ENCODE data around the gene DENND6B.
A peak's percentile ranks its signal among the peaks of the same experiment; 100 is the strongest.
"Not testable (repeated sequence)": the region's sequence is repeated elsewhere in the genome, so short reads cannot be mapped to it uniquely, and the experiment has no call there.

Gene DENND6B
- total RNA-seq: 2.2 to 7.5 reads per million in 2 donors

DNA sequence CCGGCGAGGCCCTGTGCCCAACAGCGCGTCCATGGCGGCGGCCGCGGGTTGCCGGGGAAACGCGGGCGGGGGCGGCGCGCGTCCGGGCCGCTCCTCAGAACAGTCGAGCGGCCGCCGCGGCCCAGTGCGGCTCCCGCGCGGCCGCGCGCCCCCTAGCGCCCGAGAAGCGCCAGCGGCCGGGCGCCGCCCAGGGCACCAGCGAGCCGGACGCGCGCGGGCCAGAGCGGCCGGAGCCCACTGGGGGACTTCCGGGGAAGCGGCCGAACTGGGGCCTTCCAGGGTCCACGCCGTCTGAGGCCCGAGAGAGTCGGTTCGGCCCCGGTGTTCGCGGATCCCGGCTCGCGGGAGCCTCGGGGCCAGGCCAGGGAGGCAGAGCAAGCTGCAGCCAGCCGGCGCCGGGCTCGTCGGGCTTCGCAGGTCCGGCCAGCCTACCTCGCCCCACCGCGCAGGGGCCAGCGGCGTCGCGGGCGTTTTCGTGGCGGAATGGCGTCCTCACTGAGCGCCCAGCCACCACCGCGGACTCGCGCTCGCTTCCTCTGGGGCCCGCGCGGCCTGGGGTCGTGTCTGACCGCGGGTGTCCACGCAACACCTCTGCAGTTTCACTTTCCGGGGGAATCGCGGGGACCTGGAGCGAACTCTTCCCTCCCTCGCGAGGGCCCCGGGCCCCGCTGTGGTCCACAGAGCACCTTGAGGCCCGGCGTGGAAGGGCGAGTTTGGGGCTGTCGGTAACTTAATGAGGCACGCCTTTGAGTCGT lies at the start of gene DENND6B:
DENND6B (minus strand) TSS at position 57 of the 755 bp plus-strand sequence; CDS start at position 33, 24 bp downstream.
- DNase-seq: peak; percentile 62

DNA sequence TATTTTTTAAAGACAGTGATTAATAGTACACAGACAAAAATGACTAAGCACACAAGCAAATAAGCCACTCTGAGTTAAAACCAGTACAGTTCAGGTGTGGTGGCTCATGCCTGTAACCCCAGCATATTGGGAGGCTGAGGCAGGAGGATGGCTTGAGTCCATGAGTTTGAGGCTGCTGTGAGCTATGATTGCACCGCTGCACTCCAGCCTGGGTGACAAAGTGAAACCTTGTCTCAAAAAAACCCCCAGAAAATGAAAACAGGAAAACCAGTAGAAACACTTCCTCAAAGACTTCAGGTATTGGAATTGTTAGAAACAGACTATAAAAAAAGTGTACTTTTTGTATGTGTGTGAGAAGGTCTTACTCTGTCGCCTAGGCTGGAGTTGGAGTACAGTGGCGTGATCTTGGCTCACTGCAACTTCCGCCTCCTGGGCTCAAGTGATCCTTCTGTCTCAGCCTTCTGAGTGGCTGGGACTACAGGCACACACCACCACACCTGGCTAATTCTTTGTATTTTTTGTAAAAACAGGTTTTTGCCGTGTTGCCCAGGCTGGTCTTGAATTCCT lies 49.4 kb upstream of the DENND6B start:
- no peak for DNase-seq

DNA sequence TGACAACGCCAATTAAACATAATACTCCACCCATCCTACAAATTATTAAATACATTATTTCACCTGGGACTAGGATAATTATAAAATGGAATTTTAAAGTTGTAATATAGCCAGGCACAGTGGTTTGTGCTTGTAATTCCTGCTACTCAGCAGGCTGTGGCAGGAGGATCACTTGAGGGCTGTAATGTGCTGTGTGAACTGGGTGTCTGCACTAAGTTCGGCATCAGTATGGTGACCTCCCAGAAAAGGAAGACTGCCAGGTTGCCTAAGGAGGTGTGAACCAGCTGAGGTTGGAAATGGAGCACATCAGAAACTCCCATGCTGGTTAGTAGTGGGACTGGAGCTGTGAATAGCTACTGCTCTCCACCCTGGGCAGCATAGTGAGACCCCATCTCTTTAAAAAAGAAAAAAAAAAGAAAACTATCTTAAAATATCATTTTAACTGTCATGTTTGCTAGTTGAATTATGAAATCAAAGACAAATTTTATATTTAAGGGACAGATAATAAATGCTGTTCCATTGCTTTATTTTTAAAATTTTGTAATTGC lies 44.4 kb upstream of the DENND6B start:
- no peak for DNase-seq

DNA sequence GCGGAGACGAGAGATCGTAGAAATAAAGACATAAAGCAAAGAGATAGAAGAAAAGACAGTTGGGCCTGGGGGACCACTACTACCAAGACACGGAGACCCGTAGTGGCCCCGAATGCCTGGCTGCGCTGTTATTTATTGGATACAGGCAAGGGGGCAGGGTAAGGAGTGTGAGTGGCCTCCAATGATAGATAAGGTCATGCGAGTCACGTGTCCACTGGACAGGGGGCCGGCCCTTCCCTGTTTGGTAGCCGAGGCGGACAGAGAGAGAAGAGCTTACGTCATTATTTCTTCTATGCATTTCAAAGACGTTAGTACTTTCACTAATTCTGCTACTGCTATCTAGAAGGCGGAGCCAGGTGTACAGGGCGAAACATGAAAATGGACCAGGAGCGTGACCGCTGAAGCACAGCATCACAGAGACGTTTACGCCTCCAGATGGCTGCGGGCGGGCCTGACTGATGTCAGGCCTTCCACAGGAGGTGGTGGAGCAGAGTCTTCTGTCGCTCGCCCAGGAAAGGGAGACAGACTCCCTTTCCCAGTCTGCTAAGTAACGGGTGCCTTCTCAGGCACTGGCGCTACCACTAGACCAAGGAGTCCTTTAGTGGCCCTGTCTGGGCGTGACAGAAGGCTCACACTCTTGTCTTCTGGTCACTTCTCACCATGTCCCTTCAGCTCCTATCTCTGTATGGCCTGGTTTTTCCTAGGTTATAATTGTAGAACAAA lies 41.1 kb upstream of the DENND6B start:
- DNase-seq: no peak

GRCh38 chr22:50363803-50364194 lies 37.0 kb upstream of the DENND6B start:
- DNase-seq: not testable (repeated sequence)

GRCh38 chr22:50363166-50363802 lies 36.5 kb upstream of the DENND6B start:
- no peak for DNase-seq

GRCh38 chr22:50361688-50362087 lies 34.9 kb upstream of the DENND6B start:
- no peak for DNase-seq

- DNase-seq: no peak
These were observed 34.4 kb upstream of the DENND6B start for GRCh38 chr22:50361222-50361621.

- no peak for DNase-seq
These were observed 33.8 kb upstream of the DENND6B start for GRCh38 chr22:50360578-50360977.

- no peak for DNase-seq
These were observed 30.9 kb upstream of the DENND6B start for GRCh38 chr22:50357756-50358155.

DNA sequence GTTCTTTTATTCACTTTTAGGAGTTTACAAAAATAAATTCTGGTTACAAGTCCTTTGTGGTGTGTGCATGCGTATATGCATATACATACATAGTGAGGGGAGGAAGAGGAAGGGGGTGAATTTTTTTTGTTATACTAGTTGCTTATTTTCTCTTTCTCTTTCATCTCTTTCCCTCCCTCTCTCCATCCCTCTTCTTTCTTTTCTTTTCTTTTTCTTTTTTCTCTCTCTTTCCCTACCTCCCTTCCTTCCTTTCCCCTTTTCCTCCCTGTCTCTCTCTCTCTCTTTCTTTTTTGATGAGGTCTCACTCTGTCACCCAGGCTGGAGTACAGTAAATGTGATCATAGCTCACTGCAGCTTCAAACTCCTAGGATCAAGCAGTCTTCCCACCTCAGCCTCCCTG lies 30.4 kb upstream of the DENND6B start:
- no peak for DNase-seq

- no peak for DNase-seq
These were observed 29.4 kb upstream of the DENND6B start for GRCh38 chr22:50356186-50356585.

DNA sequence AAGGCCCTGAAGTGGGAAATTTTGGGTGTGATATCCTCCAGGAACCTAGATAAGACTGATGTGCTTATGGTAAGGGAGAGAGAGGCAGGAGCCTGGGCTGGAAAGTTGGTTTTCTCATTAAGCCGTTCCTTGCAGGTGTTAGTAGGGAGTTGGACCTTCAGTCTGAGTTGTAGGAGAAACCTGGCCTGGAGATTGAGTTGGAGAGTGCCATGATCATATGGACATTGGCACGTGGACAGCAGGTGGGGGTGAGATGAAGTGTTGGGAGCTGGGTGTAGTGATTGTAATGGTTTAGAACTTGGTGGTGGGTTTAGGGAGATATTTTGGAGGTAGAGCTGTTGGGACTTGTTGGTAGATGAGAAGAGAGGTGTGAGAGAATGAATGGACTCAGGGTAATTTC lies 21.2 kb upstream of the DENND6B start:
- DNase-seq: no peak

GRCh38 chr22:50347157-50347556 lies 20.3 kb upstream of the DENND6B start:
- no peak for DNase-seq

- no peak for DNase-seq
These were observed 19.7 kb upstream of the DENND6B start for GRCh38 chr22:50346470-50346869.

DNA sequence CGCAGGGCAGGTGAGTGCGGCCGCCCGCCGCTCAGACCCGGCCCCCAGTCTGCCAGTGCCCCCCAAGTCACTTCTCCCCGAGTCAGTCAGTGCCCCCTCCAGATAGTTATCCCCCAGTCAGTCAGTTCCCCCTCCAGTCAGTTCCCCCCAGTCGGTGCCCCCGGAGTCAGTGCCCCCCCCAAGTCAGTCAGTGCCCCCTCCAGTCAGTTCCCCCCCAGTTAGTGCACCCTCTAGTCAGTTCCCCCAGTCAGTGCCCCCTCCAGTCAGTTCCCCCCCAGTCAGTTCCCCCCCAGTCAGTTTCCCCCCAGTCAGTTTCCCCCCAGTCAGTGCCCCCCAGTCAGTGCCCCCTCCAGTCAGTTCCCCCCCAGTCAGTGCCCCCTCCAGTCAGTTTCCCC lies 16.7 kb upstream of the DENND6B start:
- no peak for DNase-seq

- peak; percentile 91 for DNase-seq
These were observed 16.1 kb upstream of the DENND6B start, which contains the start of gene PPP6R2 for GRCh38 chr22:50342651-50343540. PPP6R2 (plus strand) TSS chr22:50343327; CDS start chr22:50393909, 50,582 bp downstream.

DNA sequence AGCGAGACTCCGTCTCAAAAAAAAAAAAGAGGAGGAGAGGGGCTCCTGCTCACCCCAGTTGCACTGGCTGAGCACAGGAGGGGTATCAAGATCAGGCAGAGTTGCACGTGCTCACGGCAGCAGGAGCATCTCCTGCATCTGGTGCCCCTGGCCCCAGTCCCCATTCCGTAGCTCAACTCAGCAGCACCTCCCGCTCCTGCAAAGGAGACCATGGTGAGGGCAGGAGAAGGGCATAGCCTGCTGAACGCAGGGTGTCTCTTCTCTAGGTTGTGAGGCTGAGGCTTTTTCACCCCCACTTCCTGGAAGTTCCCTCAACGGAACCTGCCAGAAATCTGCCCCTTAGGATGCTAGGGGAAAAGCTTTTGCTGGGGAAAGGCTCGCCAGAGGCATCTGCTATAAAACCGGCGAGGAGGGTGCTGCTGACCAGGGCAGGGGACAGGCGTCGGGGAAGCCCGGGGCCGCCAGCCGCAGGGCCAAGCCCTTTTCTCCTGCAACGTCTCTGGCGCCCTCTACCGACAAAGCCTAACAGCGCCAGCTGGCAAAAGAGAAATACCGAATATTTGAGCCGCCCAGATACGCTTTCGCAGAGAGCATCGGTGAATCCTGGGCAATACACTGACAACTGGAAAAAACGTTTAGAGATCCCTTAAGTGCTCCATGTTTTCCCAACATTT lies 15.3 kb upstream of the DENND6B start:
- peak; percentile 93 for DNase-seq

DNA sequence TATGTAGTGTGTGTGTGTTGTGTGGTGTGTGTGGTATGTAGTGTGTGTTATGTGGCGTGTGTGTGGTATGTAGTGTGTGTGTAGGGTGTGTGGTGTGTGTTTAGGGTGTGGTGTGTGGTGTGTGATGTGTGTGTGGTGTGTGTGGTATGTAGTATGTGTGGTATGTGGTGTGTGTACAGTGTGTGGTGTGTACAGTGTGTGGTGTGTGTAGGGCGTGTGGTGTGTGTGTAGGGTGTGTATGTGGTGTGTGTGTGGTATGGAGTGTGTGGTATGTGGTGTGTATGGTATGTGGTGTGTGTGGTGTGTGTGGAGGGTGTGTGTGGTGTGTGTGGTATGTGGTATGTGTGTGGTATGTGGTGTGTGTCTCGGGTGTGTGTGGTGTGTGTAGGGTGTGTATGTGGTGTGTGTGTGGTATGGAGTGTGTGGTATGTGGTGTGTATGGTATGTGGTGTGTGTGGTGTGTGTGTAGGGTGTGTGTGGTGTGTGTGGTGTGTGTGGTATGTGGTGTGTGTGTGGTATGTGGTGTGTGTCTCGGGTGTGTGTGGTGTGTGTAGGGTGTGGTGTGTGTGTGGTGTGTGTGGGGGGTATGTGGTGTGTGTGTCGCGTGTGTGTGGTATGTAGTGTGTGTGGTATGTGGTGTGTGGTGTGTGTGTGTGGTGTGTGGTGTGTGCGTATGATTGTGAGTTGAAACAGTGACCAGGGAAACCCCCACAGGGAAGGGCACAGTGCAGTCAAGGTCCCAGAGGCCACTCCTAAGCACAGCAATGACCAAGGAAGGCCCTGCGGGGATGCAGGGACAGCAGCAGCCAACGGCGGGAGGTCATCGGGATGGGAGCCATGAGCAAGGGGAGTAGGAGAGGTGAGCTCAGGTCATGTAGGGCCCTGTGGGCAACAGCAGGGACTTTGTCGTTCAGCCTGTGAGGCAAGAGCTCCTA lies 13.4 kb upstream of the DENND6B start:
- DNase-seq: no peak

- DNase-seq: no peak
These were observed 12.1 kb upstream of the DENND6B start for GRCh38 chr22:50338860-50339462.
